Endothelial cell of umbilical vein (primary cell): ENCODE results near the gene APBA2. TPM values are rescaled to one million over a fixed set of nuclear protein-coding genes. Genes with fewer than 3 reads are reported as not detected.

Experiments used
- BruUV-seq: library from RNA; stranded (reverse); fragments of 400-500 nt; replicated peaks from 2 replicates; lab custom pipeline; 2021; lab: Mats Ljungman, UMichigan
- CTCF ChIA-PET: fragments of 300-600, 350-600 bp; sonication (Branson Sonifier 250); formaldehyde crosslinking; loops from one replicate; lab custom pipeline; 2021; ENCODE audit warnings: antibody characterized with exemption, inconsistent platforms; lab: Charles Lee
- POLR2A ChIA-PET: fragments of 300-600, 350-600 bp; sonication (Branson Sonifier 250); formaldehyde crosslinking; loops from one replicate; lab custom pipeline; 2021; ENCODE audit warnings: antibody characterized with exemption, inconsistent platforms; lab: Charles Lee
- DNase-seq: peaks from one replicate; pipeline ENCODE4 v3.0.0-alpha.2; 2011; ENCODE audit warnings: low read depth, low spot score
- FAIRE-seq: peaks from 2 replicates; lab custom pipeline; 2011; peaks lifted over from hg19 to GRCh38; lab: Jason Lieb, UNC
- H2AFZ ChIP-seq: 2 replicates; pipeline ENCODE4 v1.6.0; 2012; ENCODE audit warnings: low read depth, low read length, control low read depth, inconsistent platforms
- H3K27ac ChIP-seq: 2 replicates; pipeline ENCODE4 v1.5.1; 2011; ENCODE audit warnings: low read depth, mild to moderate bottlenecking, control low read depth, low read length, moderate library complexity; ENCODE audit not compliant: insufficient read depth
- H3K27me3 ChIP-seq, 2 experiments: 2 replicates each; pipeline versions ENCODE4 v1.6.0 to v1.6.1; 2011; ENCODE audit warnings: low read length in 2 of 2, mixed read lengths in 1 of 2; ENCODE audit not compliant: control insufficient read depth in 2 of 2, insufficient read depth in 2 of 2
- H3K36me3 ChIP-seq, 2 experiments: 2 replicates in 1 of 2; 3 replicates in 1 of 2; pipeline ENCODE4 v1.5.1; 2011; ENCODE audit warnings: low read length in 2 of 2, mild to moderate bottlenecking in 1 of 2, moderate library complexity in 1 of 2; ENCODE audit not compliant: control insufficient read depth in 2 of 2, insufficient read depth in 2 of 2; ENCODE audit errors: extremely low read depth in 1 of 2
- H3K4me1 ChIP-seq: 3 replicates; pipeline ENCODE4 v1.5.1; 2011; ENCODE audit warnings: mild to moderate bottlenecking, low read length; ENCODE audit not compliant: control insufficient read depth, insufficient read depth; ENCODE audit errors: extremely low read depth
- H3K4me2 ChIP-seq: 2 replicates; pipeline ENCODE4 v1.6.1; 2011; ENCODE audit warnings: low read length, control low read depth, mixed read lengths; ENCODE audit not compliant: insufficient read depth
- H3K4me3 ChIP-seq, 3 experiments: fragments of 200-600 bp in 1 of 3; sonication (generic), shearing (Covaris generic) in 1 of 3; replicated peaks in 1 of 3; 2 replicates each; pipeline ENCODE4 v1.5.1; 2011 to 2016; ENCODE audit warnings: control low read depth in 3 of 3, low read length in 3 of 3, mild to moderate bottlenecking in 2 of 3, inconsistent platforms in 1 of 3, low read depth in 1 of 3, moderate library complexity in 1 of 3; ENCODE audit not compliant: insufficient read depth in 1 of 3
- H3K79me2 ChIP-seq: 2 replicates; pipeline ENCODE4 v1.6.0; 2012; ENCODE audit warnings: low read length, inconsistent platforms; ENCODE audit not compliant: control insufficient read depth, insufficient read depth
- H3K9ac ChIP-seq: replicated peaks from 2 replicates; pipeline ENCODE3; 2011; ENCODE audit warnings: low read length, control low read depth; ENCODE audit not compliant: insufficient read depth; ENCODE audit errors: extremely low read depth
- H3K9me1 ChIP-seq: replicated peaks from 3 replicates; pipeline ENCODE4 v1.6.0; 2011; ENCODE audit warnings: mild to moderate bottlenecking, low read length; ENCODE audit not compliant: control insufficient read depth, insufficient read depth; ENCODE audit errors: extremely low read depth
- H3K9me3 ChIP-seq: replicated peaks from 2 replicates; pipeline ENCODE4 v1.5.1; 2012; ENCODE audit warnings: low read length, inconsistent platforms; ENCODE audit not compliant: control insufficient read depth, insufficient read depth
- H4K20me1 ChIP-seq: replicated peaks from 2 replicates; pipeline ENCODE3; 2011; ENCODE audit warnings: mild to moderate bottlenecking, low read length; ENCODE audit not compliant: control insufficient read depth, insufficient read depth; ENCODE audit errors: extremely low read depth
- CTCF ChIP-seq, 2 donors: IDR thresholded peaks; 1 replicate in 1 of 2; 2 replicates in 1 of 2; pipeline ENCODE4 v1.5.1; 2011; ENCODE audit warnings: low read length in 2 of 2, mild to moderate bottlenecking in 2 of 2, moderate library complexity in 2 of 2, control low read depth in 1 of 2, inconsistent platforms in 1 of 2, low read depth in 1 of 2; ENCODE audit not compliant: insufficient read depth in 1 of 2; ENCODE audit errors: extremely low read depth in 1 of 2
- EZH2 ChIP-seq: IDR thresholded peaks from 2 replicates; pipeline ENCODE4 v1.6.1; 2012; ENCODE audit warnings: borderline replicate concordance, low read depth, mild to moderate bottlenecking, moderate library complexity, low read length, inconsistent platforms; ENCODE audit not compliant: severe bottlenecking
- FOS ChIP-seq: IDR thresholded peaks from 2 replicates; pipeline ENCODE4 v1.6.1; 2011; ENCODE audit warnings: mild to moderate bottlenecking, low read length, moderate library complexity, borderline replicate concordance; ENCODE audit not compliant: insufficient read depth
- GATA2 ChIP-seq: IDR thresholded peaks from 2 replicates; pipeline ENCODE4 v1.7.0; 2011; ENCODE audit warnings: low read depth, mild to moderate bottlenecking, moderate library complexity, mixed read lengths, low read length; ENCODE audit not compliant: insufficient read length, insufficient read depth
- JUN ChIP-seq: IDR thresholded peaks from 2 replicates; pipeline ENCODE4 v1.6.1; 2011; ENCODE audit warnings: borderline replicate concordance, low read depth; ENCODE audit not compliant: insufficient read length, insufficient read depth
- MAX ChIP-seq: IDR thresholded peaks from 2 replicates; pipeline ENCODE4 v1.6.1; 2011; ENCODE audit not compliant: insufficient read depth, insufficient read length
- MYC ChIP-seq: IDR thresholded peaks from one replicate; pipeline ENCODE4 v1.6.1; 2011; ENCODE audit warnings: mild to moderate bottlenecking, low read depth, low read length
- POLR2A ChIP-seq: IDR thresholded peaks from 2 replicates; pipeline ENCODE4 v1.6.1; 2012; ENCODE audit warnings: low read depth, mild to moderate bottlenecking, control low read depth, low read length
- POLR2AphosphoS5 ChIP-seq: IDR thresholded peaks from 2 replicates; pipeline ENCODE4 v1.6.1; 2012; ENCODE audit warnings: low read depth, mild to moderate bottlenecking, control low read depth, low read length, moderate library complexity; ENCODE audit not compliant: insufficient read depth
- dilution Hi-C: fragments of 300-500 bp; cut with MboI; formaldehyde crosslinking; loops from one replicate; pipeline ENCODE4 v1.15.0; 2019; ENCODE audit warnings: low sequenced_read_pairs; ENCODE audit not compliant: extremely low pct_ligation_motif_present
- intact Hi-C: fragments of 100-400 bp; cut with micrococcal nuclease; formaldehyde crosslinking; loops from one replicate; pipeline ENCODE4 v1.10.0; 2022
- polyA plus RNA-seq, 4 experiments: library from polyadenylated mRNA; depleted of rRNA in 3 of 4; stranded (reverse) in 3 of 4; unstranded in 1 of 4; fragments of >200 nt; gene quantifications; 2 replicates each; pipeline versions ENCODE4 v1.2.1 to v1.2.3, GENCODE V29; 2011 to 2012; ENCODE audit warnings: missing spikeins in 1 of 4
- total RNA-seq: library from RNA; stranded (reverse); gene quantifications from 2 replicates; pipeline ENCODE4 v1.2.3, GENCODE V29; 2021

The APBA2 gene
- total and polyA plus RNA-seq, 2 donors (not counting 3 experiments of a cell fraction or from before 2014, with no cell fraction given): 5.7 to 11.1 TPM

GRCh38 chr15:29062179-29062591 is 176.4 kb downstream of the APBA2 start:
- H3K27me3 ChIP-seq: no peaks in the 10 kb centered on the region
- H2AFZ ChIP-seq: no peak overlapping the region
- CTCF ChIA-PET: no interaction called here
- no peak overlapping the region for H3K27ac ChIP-seq
- BruUV-seq: no TSS peak
- H3K9me3 ChIP-seq: no peaks in the 10 kb centered on the region
- no peaks in the 10 kb centered on the region for H3K9me1 ChIP-seq
- no peaks in the 10 kb centered on the region for H3K4me1 ChIP-seq
- no peak for TF ChIP-seq EZH2
- no peak for TF ChIP-seq CTCF (IDR thresholded peaks at IDR 0.05; ENCODE audit: extremely low read depth in 1 of 2, insufficient read depth in 1 of 2, low read depth in 1 of 2, low read length in 2 of 2)
- TF ChIP-seq MAX: no peak
- no peak for TF ChIP-seq POLR2AphosphoS5
- TF ChIP-seq POLR2A: no peak
- TF ChIP-seq JUN: no peak
- TF ChIP-seq GATA2: no peak
- no peak for TF ChIP-seq FOS
- TF ChIP-seq MYC: no peak
- H3K4me3 ChIP-seq: no peak overlapping the region
- POLR2A ChIA-PET: no interaction called here
- no peak overlapping the region for H3K9ac ChIP-seq
- H3K79me2 ChIP-seq: no peaks in the 10 kb centered on the region
- FAIRE-seq: no peak
- no peaks in the 10 kb centered on the region for H4K20me1 ChIP-seq
- H3K36me3 ChIP-seq: no peaks in the 10 kb centered on the region
- intact Hi-C loops (no loop called here), dilution Hi-C loops (no loop called here)
- DNase-seq: no peak
- no peak overlapping the region for H3K4me2 ChIP-seq
